ENCODE results near the gene HIVEP3. TPM values are rescaled to one million over a fixed set of nuclear protein-coding genes. Genes with fewer than 3 reads are reported as not detected.
A peak's percentile ranks its signal among the peaks of the same experiment; 100 is the strongest.

Gene HIVEP3
- total and polyA plus RNA-seq, 2 donors (not counting 1 experiment from before 2014, with no cell fraction given): 2.0 to 5.1 TPM

DNA sequence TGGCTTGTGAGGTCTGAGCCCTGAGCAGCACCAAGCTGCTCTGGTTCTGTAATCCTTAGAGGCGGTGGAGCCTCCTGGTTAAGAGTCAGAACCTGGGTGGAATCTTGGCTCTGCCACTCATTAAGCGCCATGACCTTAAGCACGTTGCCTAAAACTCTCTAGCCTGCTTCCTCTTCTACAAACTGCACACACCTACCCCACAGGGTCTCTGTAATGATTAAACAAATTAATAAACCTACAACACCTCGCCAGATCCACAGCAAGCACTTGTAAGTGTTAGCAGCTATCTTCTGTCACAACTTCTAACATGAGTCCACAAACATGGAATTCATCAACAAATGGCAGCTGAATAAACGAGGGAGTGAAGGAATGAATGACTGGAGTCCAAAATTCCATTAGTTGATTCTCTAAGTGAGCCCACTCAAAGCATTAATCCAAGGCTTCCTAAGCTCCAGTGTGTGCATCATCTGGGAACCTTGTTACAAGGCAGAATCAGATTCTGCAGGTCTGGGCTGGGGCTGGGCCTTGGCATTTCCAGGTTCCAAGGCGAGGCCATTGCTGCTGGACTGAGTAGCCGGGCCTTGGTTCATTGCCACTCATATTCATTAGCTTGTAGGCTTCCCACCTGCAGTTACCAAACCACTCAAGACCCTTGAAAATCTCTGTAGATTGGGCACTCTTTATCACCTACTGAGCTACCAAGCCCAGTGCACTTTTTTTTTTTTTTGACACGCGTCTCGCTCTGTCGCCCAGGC lies 168.6 kb downstream of the HIVEP3 start:
- Histone ChIP-seq H3K36me3 (replicated peaks in 1 of 2; ENCODE audit: control extremely low read depth in 1 of 2, control insufficient read depth in 1 of 2, extremely low read depth in 1 of 2, insufficient read depth in 2 of 2, low read length in 1 of 2) (no peaks in the 10 kb centered on the region), H3K9me3 (ENCODE audit: control extremely low read depth in 1 of 3, control insufficient read depth in 2 of 3, insufficient read depth in 1 of 3, low read length in 2 of 3) (no peaks in the 10 kb centered on the region), H3K27me3 (replicated peaks in 1 of 4; ENCODE audit: control extremely low read depth in 1 of 4, control insufficient read depth in 3 of 4, insufficient read depth in 4 of 4, low read length in 3 of 4) (no peaks in the 10 kb centered on the region), H4K20me1 (ENCODE audit: control insufficient read depth, insufficient read depth, low read length, poor library complexity, severe bottlenecking) (no peaks in the 10 kb centered on the region), H3K4me1 (ENCODE audit: control insufficient read depth in 2 of 2, insufficient read depth in 2 of 2, low read length in 2 of 2) (peaks cover 54 to 72% of the 10 kb centered on the region in 2 donors), H3K79me2 (ENCODE audit: control insufficient read depth, insufficient read depth, low read length) (no peaks in the 10 kb centered on the region), H3K4me3 (ENCODE audit: control extremely low read depth in 1 of 5, extremely low read depth in 1 of 5, insufficient read depth in 1 of 5, low read depth in 2 of 5, low read length in 4 of 5) (no peak overlapping the region), H2AFZ (ENCODE audit: insufficient read depth, low read depth, low read length, poor library complexity, severe bottlenecking) (no peak overlapping the region), H3K27ac (ENCODE audit: low read length in 2 of 2) (no peak overlapping the region), H3K4me2 (replicated peaks; ENCODE audit: low read depth, low read length, poor library complexity, severe bottlenecking) (peak overlapping the region; percentile 70), H3K9ac (ENCODE audit: low read length) (no peak overlapping the region)
- no peak for ATAC-seq (ENCODE audit: low read depth)
- intact Hi-C loops (cut with micrococcal nuclease): loop anchor here (1.0 to 10.0 kb wide), 3 partner anchors 25 to 285 kb away; no protein-coding TSS in a partner anchor
- CTCF ChIA-PET: interaction anchor here (1.2 to 1.3 kb wide), 2 partner anchors 20 to 28 kb away, joined by 3 to 4 read pairs; no protein-coding TSS in a partner anchor
- 61% methylated on average over 5 of the region's 11 CpGs for WGBS (ENCODE audit: insufficient coverage)
- DNase-seq: peak; percentile 35
- POLR2A ChIA-PET: no interaction called here
- H3K4me1 Mint-ChIP-seq: peaks cover 69% of the 10 kb centered on the region
- H3K27me3 Mint-ChIP-seq: no peaks in the 10 kb centered on the region
- peak overlapping the region; percentile 22 for H3K27ac Mint-ChIP-seq
- TF ChIP-seq EZH2 (IDR thresholded peaks at IDR 0.05; ENCODE audit: borderline replicate concordance, insufficient read depth, low read depth, low read length, poor library complexity, severe bottlenecking) (no peak), CTCF (IDR thresholded peaks at IDR 0.05) (no peak)
- H3K9me3 Mint-ChIP-seq (ENCODE audit: insufficient read depth): no peaks in the 10 kb centered on the region
- peak overlapping the region; percentile 52 for H3K4me3 Mint-ChIP-seq

DNA sequence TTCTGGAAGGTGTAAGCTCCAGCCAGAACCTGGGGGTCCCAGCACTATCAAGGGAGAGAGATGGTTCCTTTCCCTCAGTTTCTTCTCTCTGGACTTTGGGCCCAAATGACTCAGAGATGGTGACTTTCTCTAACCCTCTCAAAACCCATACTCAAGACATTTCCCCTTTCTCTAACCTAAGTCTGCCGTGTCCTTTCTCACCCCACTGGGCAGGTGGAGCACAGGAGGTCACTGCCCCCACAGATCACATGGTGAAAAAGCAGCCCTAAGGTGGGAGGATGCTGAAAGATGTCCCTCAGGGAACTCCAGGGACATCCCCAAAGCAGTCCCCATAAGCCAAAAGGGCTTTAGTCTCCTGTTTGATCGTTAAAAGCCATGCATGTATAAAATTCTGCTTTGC lies 173.7 kb downstream of the HIVEP3 start:
- H3K9ac ChIP-seq (ENCODE audit: low read length): no peak overlapping the region
- no CpG with 5 or more reads among the region's 2 CpGs for WGBS (ENCODE audit: insufficient coverage)
- no peak overlapping the region for H3K27ac ChIP-seq (ENCODE audit: low read length in 2 of 2)
- peaks cover 49 to 54% of the 10 kb centered on the region in 2 donors for H3K4me1 ChIP-seq (ENCODE audit: control insufficient read depth in 2 of 2, insufficient read depth in 2 of 2, low read length in 2 of 2)
- H4K20me1 ChIP-seq (ENCODE audit: control insufficient read depth, insufficient read depth, low read length, poor library complexity, severe bottlenecking): no peaks in the 10 kb centered on the region
- H3K27me3 ChIP-seq (replicated peaks in 1 of 4; ENCODE audit: control extremely low read depth in 1 of 4, control insufficient read depth in 3 of 4, insufficient read depth in 4 of 4, low read length in 3 of 4): no peaks in the 10 kb centered on the region
- TF ChIP-seq EZH2 (IDR thresholded peaks at IDR 0.05; ENCODE audit: borderline replicate concordance, insufficient read depth, low read depth, low read length, poor library complexity, severe bottlenecking) (no peak), CTCF (IDR thresholded peaks at IDR 0.05) (no peak)
- H3K36me3 ChIP-seq (replicated peaks in 1 of 2; ENCODE audit: control extremely low read depth in 1 of 2, control insufficient read depth in 1 of 2, extremely low read depth in 1 of 2, insufficient read depth in 2 of 2, low read length in 1 of 2): no peaks in the 10 kb centered on the region
- no peak overlapping the region for H3K4me3 Mint-ChIP-seq
- H3K9me3 ChIP-seq (ENCODE audit: control extremely low read depth in 1 of 3, control insufficient read depth in 2 of 3, insufficient read depth in 1 of 3, low read length in 2 of 3): no peaks in the 10 kb centered on the region
- no peak overlapping the region for H3K27ac Mint-ChIP-seq
- POLR2A ChIA-PET: no interaction called here
- H3K9me3 Mint-ChIP-seq (ENCODE audit: insufficient read depth): no peaks in the 10 kb centered on the region
- peak; percentile 43 for DNase-seq
- intact Hi-C loops (cut with micrococcal nuclease): no loop called here
- no peak overlapping the region for H3K4me3 ChIP-seq (ENCODE audit: control extremely low read depth in 1 of 5, extremely low read depth in 1 of 5, insufficient read depth in 1 of 5, low read depth in 2 of 5, low read length in 4 of 5)
- H2AFZ ChIP-seq (ENCODE audit: insufficient read depth, low read depth, low read length, poor library complexity, severe bottlenecking): no peak overlapping the region
- H3K4me2 ChIP-seq (replicated peaks; ENCODE audit: low read depth, low read length, poor library complexity, severe bottlenecking): peak overlapping the region; percentile 13
- ATAC-seq (ENCODE audit: low read depth): peak; percentile 48
- no peaks in the 10 kb centered on the region for H3K79me2 ChIP-seq (ENCODE audit: control insufficient read depth, insufficient read depth, low read length)
- H3K4me1 Mint-ChIP-seq: peaks cover 73% of the 10 kb centered on the region
- CTCF ChIA-PET: interaction anchor here (1.0 kb wide), 1 partner anchor 16 kb away, joined by 3 read pairs; no protein-coding TSS in a partner anchor
- H3K27me3 Mint-ChIP-seq: no peaks in the 10 kb centered on the region
